OCI-LY7 (cell line): Measurements from ENCODE around the gene CD1B.

Experiments used
- EZH2phosphoT487 ChIP-seq: fragments of 200-600 bp; sonication (generic); IDR thresholded peaks from 2 replicates; pipeline ENCODE4 v1.6.1; 2018; ENCODE audit warnings: low read depth, borderline replicate concordance, mild to moderate bottlenecking, mixed run types, antibody characterized with exemption, low read length, moderate library complexity, mixed read lengths
- TF ChIP-seq, protein P1 (sequence below): fragments of 200-600 bp; sonication (generic); conservative IDR thresholded peaks from 2 replicates; pipeline ENCODE4 v1.5.1; 2014; ENCODE audit warnings: mild to moderate bottlenecking, antibody characterized with exemption, low read length, moderate library complexity, mixed read lengths

DNA sequence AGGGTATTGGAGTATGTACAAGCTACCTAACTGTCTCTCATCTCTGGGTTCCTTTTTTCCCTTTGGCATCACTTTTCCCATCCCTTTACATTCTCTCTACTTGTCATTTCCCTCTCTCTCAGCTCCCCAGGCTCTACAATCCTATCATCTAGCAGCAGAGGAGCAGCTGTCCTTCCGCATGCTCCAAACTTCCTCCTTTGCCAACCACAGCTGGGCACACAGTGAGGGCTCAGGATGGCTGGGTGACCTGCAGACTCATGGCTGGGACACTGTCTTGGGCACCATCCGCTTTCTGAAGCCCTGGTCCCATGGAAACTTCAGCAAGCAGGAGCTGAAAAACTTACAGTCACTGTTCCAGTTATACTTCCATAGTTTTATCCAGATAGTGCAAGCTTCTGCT lies 22.9 kb upstream of the CD1B start:
- TF ChIP-seq, protein P1, sequence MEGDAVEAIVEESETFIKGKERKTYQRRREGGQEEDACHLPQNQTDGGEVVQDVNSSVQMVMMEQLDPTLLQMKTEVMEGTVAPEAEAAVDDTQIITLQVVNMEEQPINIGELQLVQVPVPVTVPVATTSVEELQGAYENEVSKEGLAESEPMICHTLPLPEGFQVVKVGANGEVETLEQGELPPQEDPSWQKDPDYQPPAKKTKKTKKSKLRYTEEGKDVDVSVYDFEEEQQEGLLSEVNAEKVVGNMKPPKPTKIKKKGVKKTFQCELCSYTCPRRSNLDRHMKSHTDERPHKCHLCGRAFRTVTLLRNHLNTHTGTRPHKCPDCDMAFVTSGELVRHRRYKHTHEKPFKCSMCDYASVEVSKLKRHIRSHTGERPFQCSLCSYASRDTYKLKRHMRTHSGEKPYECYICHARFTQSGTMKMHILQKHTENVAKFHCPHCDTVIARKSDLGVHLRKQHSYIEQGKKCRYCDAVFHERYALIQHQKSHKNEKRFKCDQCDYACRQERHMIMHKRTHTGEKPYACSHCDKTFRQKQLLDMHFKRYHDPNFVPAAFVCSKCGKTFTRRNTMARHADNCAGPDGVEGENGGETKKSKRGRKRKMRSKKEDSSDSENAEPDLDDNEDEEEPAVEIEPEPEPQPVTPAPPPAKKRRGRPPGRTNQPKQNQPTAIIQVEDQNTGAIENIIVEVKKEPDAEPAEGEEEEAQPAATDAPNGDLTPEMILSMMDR, result no peak
- no peak for TF ChIP-seq EZH2phosphoT487
